HUES48 (cell line): ENCODE measurements around the gene FBXL14.
"Not testable (repeated sequence)": the region's sequence is repeated elsewhere in the genome, so short reads cannot be mapped to it uniquely, and the experiment has no call there.

Source experiments
- H3K27ac ChIP-seq: one replicate; pipeline ENCODE4 v1.7.0; 2013; ENCODE audit warnings: low read depth, low read length, inconsistent platforms
- H3K27me3 ChIP-seq: 2 replicates; pipeline ENCODE4 v1.6.1; 2013; ENCODE audit warnings: mild to moderate bottlenecking, low read length; ENCODE audit not compliant: control insufficient read depth, insufficient read depth
- H3K36me3 ChIP-seq: 2 replicates; pipeline ENCODE4 v1.6.1; 2013; ENCODE audit warnings: low read length; ENCODE audit not compliant: control insufficient read depth, insufficient read depth
- H3K4me1 ChIP-seq: 2 replicates; pipeline ENCODE4 v1.6.1; 2013; ENCODE audit warnings: mild to moderate bottlenecking, low read length; ENCODE audit not compliant: control insufficient read depth, insufficient read depth
- H3K4me3 ChIP-seq: 2 replicates; pipeline ENCODE4 v1.5.1; 2013; ENCODE audit warnings: mild to moderate bottlenecking, low read depth, low read length
- H3K9ac ChIP-seq: 2 replicates; pipeline ENCODE4 v1.6.1; 2013; ENCODE audit warnings: mild to moderate bottlenecking, low read depth, low read length, moderate library complexity
- H3K9me3 ChIP-seq: 2 replicates; pipeline ENCODE4 v1.6.1; 2013; ENCODE audit warnings: low read length; ENCODE audit not compliant: control insufficient read depth, insufficient read depth

The FBXL14 gene

DNA sequence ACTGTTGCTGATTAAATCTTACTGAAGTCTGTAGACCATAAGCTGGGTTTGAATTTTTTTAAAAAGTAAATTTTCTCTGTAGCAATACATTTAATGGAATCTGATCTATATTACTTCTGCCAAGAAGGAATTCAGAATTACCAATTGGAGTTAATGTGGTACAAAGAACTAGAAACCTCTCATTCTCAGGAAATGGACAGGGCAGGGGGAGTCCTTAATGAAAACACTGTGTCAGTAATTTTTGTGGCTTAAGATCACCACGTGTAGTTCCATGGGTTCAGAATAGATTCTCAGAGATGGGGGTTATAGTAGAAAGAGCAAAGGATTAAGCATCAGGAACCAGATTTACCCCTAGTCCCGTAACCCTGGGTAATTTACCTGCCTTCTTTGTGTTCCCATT is 30.3 kb downstream of the FBXL14 start:
- H3K27ac ChIP-seq = no peak overlapping the region
- no peaks in the 10 kb centered on the region for H3K4me1 ChIP-seq
- no peak overlapping the region for H3K9ac ChIP-seq
- no peaks in the 10 kb centered on the region for H3K36me3 ChIP-seq
- H3K27me3 ChIP-seq = no peaks in the 10 kb centered on the region
- H3K9me3 ChIP-seq = no peaks in the 10 kb centered on the region
- no peak overlapping the region for H3K4me3 ChIP-seq

DNA sequence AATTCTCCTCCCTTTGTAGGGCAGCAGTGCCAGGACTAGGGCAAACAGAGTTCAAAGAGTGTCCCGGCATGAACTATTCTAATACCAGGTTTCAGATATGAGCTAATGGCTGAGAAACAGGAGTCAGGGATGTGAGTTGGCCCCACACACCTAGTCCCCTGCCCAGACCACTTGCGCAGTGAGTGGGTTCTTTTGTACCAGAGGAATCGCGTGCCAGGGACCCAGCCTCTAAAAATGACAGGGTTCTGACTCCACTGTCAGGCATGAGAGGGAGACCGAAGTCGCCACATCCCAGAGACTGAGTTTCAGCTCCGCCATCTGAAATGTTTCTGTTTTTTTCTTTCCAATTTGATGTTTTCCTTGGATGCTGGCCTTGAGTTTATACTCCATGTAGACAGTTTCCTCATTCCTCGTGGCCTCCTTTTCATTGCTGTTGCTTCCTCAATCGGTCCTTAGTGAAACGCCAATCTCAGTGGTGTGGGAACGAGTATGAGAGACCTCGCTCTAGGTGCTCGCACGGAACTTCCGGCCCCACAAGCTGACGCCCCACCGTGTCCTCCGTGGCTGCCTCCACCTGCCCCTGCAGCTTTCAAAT is 31.5 kb downstream of the FBXL14 start:
- no peak overlapping the region for H3K27ac ChIP-seq
- no peaks in the 10 kb centered on the region for H3K9me3 ChIP-seq
- H3K4me1 ChIP-seq = no peaks in the 10 kb centered on the region
- H3K4me3 ChIP-seq = no peak overlapping the region
- no peaks in the 10 kb centered on the region for H3K36me3 ChIP-seq
- no peak overlapping the region for H3K9ac ChIP-seq
- no peaks in the 10 kb centered on the region for H3K27me3 ChIP-seq

GRCh38 chr12:1560704-1561103 is 33.7 kb downstream of the FBXL14 start:
- H3K4me1 ChIP-seq = no peaks in the 10 kb centered on the region

GRCh38 chr12:1559676-1560091 is 34.7 kb downstream of the FBXL14 start:
- no peaks in the 10 kb centered on the region for H3K4me1 ChIP-seq
- H3K36me3 ChIP-seq = no peaks in the 10 kb centered on the region
- no peak overlapping the region for H3K4me3 ChIP-seq
- no peak overlapping the region for H3K9ac ChIP-seq
- no peak overlapping the region for H3K27ac ChIP-seq
- no peaks in the 10 kb centered on the region for H3K27me3 ChIP-seq
- H3K9me3 ChIP-seq = no peaks in the 10 kb centered on the region

More at GRCh38 chr12:1560704-1561103, 33.7 kb downstream of the FBXL14 start:
- Histone ChIP-seq H3K9ac (no peak overlapping the region), H3K36me3 (no peaks in the 10 kb centered on the region), H3K9me3 (no peaks in the 10 kb centered on the region), H3K27ac (no peak overlapping the region), H3K4me3 (no peak overlapping the region), H3K27me3 (no peaks in the 10 kb centered on the region)

DNA sequence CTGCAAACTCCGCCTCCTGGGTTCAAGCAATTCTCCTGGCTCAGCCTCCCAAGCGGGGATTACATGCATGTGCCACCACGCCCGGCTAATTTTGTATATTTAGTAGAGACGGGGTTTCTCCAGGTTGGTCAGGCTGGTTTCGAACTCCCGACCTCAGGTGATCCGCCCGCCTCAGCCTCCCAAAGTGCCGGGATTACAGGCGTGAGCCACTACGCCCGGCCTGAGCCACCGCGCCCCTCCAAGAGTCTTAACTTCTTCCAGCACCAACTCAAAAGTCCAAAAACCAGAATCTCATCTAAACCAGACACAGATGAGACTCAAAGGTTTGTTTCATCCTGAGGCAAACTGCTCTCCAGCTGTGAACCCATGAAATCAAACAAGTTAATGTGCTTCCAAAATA is 36.3 kb downstream of the FBXL14 start:
- not testable (repeated sequence) for H3K27ac ChIP-seq, H3K36me3 ChIP-seq, H3K9ac ChIP-seq

DNA sequence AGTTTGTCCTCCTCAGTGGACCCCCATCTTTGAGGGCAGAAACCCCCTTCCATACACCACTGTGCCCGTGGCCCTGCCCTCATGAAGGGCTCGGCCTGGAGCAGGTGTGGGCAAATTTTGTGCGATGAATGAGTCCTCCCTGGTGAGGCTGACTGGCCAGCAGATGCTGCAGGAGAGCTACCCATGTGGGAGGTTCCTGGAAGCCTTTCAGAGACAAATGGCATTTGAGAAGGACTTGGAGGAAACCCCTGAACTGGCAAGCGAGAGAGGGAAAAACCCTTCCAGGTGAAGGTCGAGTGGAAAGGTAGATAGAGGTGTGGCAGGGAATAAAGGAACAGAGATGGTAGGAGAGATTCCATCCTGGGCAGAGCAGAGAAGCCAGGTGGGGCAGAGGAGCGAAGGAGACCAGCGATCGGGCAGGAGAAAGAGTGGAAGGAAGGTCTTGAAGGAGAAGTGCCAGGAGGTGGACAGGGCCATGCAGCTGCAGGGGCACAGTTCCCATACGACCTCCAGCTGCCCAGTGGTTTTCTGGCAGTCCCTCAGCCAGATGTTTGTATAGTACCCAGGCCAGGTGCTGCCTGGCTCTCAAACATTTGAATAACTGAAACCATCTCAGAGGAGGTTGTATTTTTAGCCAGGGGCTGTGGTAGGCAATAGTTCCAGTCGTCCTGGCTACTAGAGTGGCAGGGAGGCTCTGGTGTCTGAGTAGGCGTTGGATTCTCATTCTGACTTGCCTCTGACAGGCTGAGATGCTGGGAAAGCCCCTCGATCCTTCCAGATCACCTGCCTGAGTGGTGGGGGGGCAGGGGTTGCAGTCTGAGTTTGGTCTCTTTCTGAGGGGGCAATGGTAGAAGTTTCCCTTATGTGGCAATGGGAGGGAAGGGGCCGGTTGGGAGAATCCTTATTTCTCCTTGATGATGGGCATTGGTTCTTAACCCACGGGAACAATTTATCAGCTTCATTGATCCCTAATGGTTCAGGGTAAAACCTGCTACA is 40.1 kb downstream of the FBXL14 start:
- no peaks in the 10 kb centered on the region for H3K36me3 ChIP-seq
- no peak overlapping the region for H3K4me3 ChIP-seq
- no peaks in the 10 kb centered on the region for H3K4me1 ChIP-seq
- no peak overlapping the region for H3K27ac ChIP-seq
- H3K27me3 ChIP-seq = no peaks in the 10 kb centered on the region
- H3K9ac ChIP-seq = no peak overlapping the region
- no peaks in the 10 kb centered on the region for H3K9me3 ChIP-seq

More for the DNA sequence above, 36.3 kb downstream of the FBXL14 start:
- H3K9me3 ChIP-seq, H3K4me1 ChIP-seq, H3K4me3 ChIP-seq, H3K27me3 ChIP-seq: not testable (repeated sequence)

GRCh38 chr12:1553536-1553935 is 40.8 kb downstream of the FBXL14 start:
- Histone ChIP-seq H3K4me3 (no peak overlapping the region), H3K27ac (no peak overlapping the region), H3K4me1 (no peaks in the 10 kb centered on the region), H3K36me3 (no peaks in the 10 kb centered on the region), H3K27me3 (no peaks in the 10 kb centered on the region), H3K9me3 (no peaks in the 10 kb centered on the region), H3K9ac (no peak overlapping the region)

DNA sequence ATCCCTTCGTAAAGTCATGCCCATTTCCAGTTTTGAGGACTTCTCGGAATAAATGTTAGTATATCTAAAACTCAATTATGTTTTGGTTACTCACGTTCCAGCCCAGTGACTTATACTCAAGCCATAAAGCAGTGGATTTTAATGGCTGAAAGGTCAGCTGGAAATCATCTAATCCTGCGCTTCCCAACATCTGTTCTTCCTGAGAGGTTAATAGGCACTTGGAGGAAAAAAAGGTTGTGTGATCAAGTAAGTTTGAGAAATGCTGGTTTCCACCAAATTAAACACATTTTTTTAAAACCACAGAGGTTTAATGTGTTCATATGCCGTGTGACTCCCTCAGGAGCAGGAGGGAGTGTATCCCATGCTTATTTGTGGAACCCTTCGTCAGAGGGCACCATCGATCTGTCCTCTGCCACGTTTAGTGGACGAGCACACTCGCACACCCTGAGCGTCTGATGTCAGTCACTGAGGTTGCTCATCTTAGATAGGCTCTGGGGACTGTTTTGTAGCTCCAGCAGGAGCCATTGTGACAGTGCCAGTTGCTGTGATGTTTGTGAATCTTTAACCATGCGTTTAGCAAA is 41.4 kb downstream of the FBXL14 start:
- Histone ChIP-seq H3K27me3 (no peaks in the 10 kb centered on the region), H3K9me3 (no peaks in the 10 kb centered on the region), H3K9ac (no peak overlapping the region), H3K27ac (no peak overlapping the region), H3K4me1 (no peaks in the 10 kb centered on the region), H3K4me3 (no peak overlapping the region), H3K36me3 (no peaks in the 10 kb centered on the region)

DNA sequence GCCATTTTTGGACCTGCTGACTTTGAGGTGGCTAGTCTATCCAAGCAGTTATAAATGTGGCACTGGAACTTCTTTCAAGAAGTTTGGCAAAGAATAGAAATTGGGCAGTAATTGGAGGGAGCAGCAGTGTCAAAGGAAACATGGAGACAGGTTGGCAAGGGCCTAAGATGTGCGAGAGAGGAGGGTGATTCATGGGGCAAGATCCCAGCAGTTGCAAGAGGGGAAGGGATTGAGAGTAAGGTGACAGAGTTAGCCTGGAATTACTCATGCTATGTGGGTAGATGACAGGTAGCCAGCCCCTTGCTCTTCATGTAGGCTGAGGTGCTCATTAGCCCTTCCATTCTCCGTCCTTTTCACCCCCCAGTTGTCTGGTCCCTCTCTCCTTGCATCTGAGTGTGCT is 42.2 kb downstream of the FBXL14 start:
- H3K36me3 ChIP-seq = no peaks in the 10 kb centered on the region
- H3K9ac ChIP-seq = no peak overlapping the region
- no peaks in the 10 kb centered on the region for H3K4me1 ChIP-seq
- no peak overlapping the region for H3K27ac ChIP-seq
- no peak overlapping the region for H3K4me3 ChIP-seq
- no peaks in the 10 kb centered on the region for H3K27me3 ChIP-seq
- H3K9me3 ChIP-seq = no peaks in the 10 kb centered on the region

DNA sequence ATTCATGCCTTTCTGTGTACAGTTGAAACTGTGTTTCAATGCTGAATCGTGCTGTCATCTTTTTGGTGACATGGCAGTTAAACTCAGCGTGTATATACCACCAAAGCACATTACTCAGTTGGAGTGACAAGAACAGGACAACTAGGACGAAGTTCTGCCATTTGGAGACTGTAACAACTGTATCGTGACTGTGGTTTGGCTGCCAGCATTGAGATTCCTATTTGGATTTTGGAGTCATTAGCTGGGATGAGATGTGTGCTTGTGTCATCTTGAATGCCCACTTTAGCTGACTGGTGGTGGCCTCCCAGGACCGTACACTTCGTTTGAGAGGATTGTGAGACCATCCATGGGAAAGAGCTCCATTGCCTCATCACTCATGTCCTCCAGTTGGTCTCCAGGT is 42.9 kb downstream of the FBXL14 start:
- Histone ChIP-seq H3K9ac (no peak overlapping the region), H3K4me1 (no peaks in the 10 kb centered on the region), H3K36me3 (no peaks in the 10 kb centered on the region), H3K27me3 (no peaks in the 10 kb centered on the region), H3K27ac (no peak overlapping the region), H3K4me3 (no peak overlapping the region), H3K9me3 (no peaks in the 10 kb centered on the region)
